Ectodermal cell (in vitro differentiated cells): Measurements from ENCODE around the gene ARID4B.
"Not testable (repeated sequence)": the region's sequence is repeated elsewhere in the genome, so short reads cannot be mapped to it uniquely, and the experiment has no call there.

Source experiments
- H3K27ac ChIP-seq: 2 replicates; pipeline ENCODE4 v1.7.0; 2013; ENCODE audit warnings: mild to moderate bottlenecking, low read depth, low read length; ENCODE audit not compliant: insufficient read depth, poor library complexity, severe bottlenecking
- H3K27me3 ChIP-seq: 2 replicates; pipeline ENCODE4 v1.7.0; 2013; ENCODE audit warnings: mild to moderate bottlenecking, low read length; ENCODE audit not compliant: insufficient read depth, control insufficient read depth, poor library complexity, severe bottlenecking
- H3K36me3 ChIP-seq: one replicate; pipeline ENCODE4 v1.7.0; 2013; ENCODE audit warnings: low read length; ENCODE audit not compliant: control insufficient read depth, insufficient read depth
- H3K4me1 ChIP-seq: one replicate; pipeline ENCODE4 v1.7.0; 2013; ENCODE audit warnings: low read length; ENCODE audit not compliant: control insufficient read depth, insufficient read depth
- H3K4me3 ChIP-seq: 2 replicates; pipeline ENCODE4 v1.7.0; 2013; ENCODE audit warnings: low read depth, low read length, control low read depth; ENCODE audit not compliant: insufficient read depth
- H3K9me3 ChIP-seq: 2 replicates; pipeline ENCODE4 v1.7.0; 2013; ENCODE audit warnings: mild to moderate bottlenecking, low read length, moderate library complexity; ENCODE audit not compliant: control insufficient read depth
- WGBS, 2 experiments: methylation state at CpG; one replicate each; pipeline ENCODE4 v1.1.7; 2013; ENCODE audit warnings: missing lambda C conversion rate in 2 of 2; 5-methylcytosine and 5-hydroxymethylcytosine counted together

Gene ARID4B

GRCh38 chr1:235275836-235276235 is 52.1 kb downstream of the ARID4B start:
- no peaks in the 10 kb centered on the region for H3K9me3 ChIP-seq
- WGBS, 2 experiments: 91 to 95% methylated on average over 5 to 6 of the region's 6 CpGs
- no peak overlapping the region for H3K4me3 ChIP-seq
- H3K36me3 ChIP-seq: no peaks in the 10 kb centered on the region
- no peak overlapping the region for H3K27ac ChIP-seq
- no peaks in the 10 kb centered on the region for H3K27me3 ChIP-seq
- peaks cover 5% of the 10 kb centered on the region for H3K4me1 ChIP-seq

GRCh38 chr1:235275223-235275622 is 52.8 kb downstream of the ARID4B start:
- WGBS, 2 experiments: 90 to 94% methylated on average over 3 of the region's 3 CpGs

GRCh38 chr1:235272851-235273250 is 55.1 kb downstream of the ARID4B start:
- H3K9me3 ChIP-seq: no peaks in the 10 kb centered on the region
- WGBS, 2 experiments: 90 to 95% methylated on average over 4 of the region's 4 CpGs
- H3K27me3 ChIP-seq: no peaks in the 10 kb centered on the region
- no peak overlapping the region for H3K4me3 ChIP-seq
- H3K4me1 ChIP-seq: no peaks in the 10 kb centered on the region
- no peaks in the 10 kb centered on the region for H3K36me3 ChIP-seq
- H3K27ac ChIP-seq: no peak overlapping the region

More at GRCh38 chr1:235275223-235275622, 52.8 kb downstream of the ARID4B start:
- no peaks in the 10 kb centered on the region for H3K36me3 ChIP-seq
- no peak overlapping the region for H3K4me3 ChIP-seq
- H3K4me1 ChIP-seq: peaks cover 5% of the 10 kb centered on the region
- no peak overlapping the region for H3K27ac ChIP-seq
- H3K27me3 ChIP-seq: no peaks in the 10 kb centered on the region
- H3K9me3 ChIP-seq: no peaks in the 10 kb centered on the region

- no peaks in the 10 kb centered on the region for H3K36me3 ChIP-seq
- no peak overlapping the region for H3K27ac ChIP-seq
- H3K4me3 ChIP-seq: no peak overlapping the region
- H3K4me1 ChIP-seq: no peaks in the 10 kb centered on the region
- no peaks in the 10 kb centered on the region for H3K9me3 ChIP-seq
- no peaks in the 10 kb centered on the region for H3K27me3 ChIP-seq
Observed at GRCh38 chr1:235270625-235271024, 57.4 kb downstream of the ARID4B start.

- not testable (repeated sequence) for H3K4me1 ChIP-seq, H3K4me3 ChIP-seq, H3K27ac ChIP-seq, H3K27me3 ChIP-seq, H3K36me3 ChIP-seq, H3K9me3 ChIP-seq
- WGBS, 2 experiments: 88 to 93% methylated on average over 17 to 18 of the region's 18 CpGs
Observed at GRCh38 chr1:235269990-235270389, 58.0 kb downstream of the ARID4B start.

DNA sequence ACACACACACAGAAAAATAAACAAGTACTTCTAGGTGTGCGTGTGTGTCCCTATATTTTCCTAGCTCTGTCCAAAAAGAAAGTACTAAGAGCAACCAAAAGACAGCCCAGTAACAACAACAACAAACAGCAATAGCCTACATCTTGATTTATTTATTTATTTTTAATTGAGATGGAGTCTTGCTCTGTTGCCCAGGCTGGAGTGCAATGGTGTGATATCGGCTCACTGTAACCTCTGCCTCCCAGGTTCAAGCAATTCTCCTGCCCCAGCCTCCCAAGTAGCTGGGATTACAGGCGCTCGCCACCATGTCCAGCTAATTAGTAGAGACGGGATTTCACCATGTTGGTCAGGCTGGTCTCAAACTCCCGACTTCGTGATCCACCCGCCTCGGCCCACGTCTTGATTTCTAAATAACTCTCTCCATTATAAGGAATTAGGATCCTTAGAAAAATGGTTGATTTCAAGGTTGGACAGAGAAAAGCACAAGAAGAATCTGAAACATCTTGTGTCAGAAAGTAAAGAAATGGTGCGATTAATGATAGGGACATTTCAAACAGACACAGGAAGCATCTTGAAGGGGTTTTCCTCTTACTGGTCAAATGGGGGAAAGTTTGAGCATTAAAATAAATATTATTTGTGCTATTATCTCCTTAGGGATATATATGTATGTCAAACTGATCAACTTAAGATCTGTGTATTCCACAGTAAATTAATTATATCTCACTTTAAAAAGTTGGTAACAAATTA is 59.4 kb downstream of the ARID4B start:
- Histone ChIP-seq H3K4me3 (no peak overlapping the region), H3K9me3 (no peaks in the 10 kb centered on the region)
- 97% methylated on average over 10 to 11 of the region's 11 CpGs for WGBS, 2 experiments

DNA sequence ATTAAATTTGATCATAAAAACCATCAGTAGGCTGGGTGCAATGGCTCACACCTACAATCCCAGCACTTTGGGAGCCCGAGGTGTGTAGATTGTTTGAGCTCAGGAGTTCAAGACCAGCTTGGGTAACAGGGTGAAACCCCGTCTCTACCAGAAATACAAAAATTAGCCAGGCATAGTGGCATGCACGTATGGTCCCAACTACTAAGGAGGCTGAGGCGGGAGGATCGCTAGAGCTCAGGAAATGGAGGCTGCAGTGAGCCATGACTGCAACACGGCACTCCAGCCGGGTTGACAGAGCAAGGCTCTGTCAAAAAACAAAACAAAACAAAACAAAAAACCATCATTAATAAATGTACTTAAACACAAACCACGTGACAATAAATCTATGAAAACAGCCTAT is 61.0 kb downstream of the ARID4B start:
- WGBS, 2 experiments: 90 to 95% methylated on average over 7 to 8 of the region's 8 CpGs

More for the DNA sequence above, 59.4 kb downstream of the ARID4B start:
- Histone ChIP-seq H3K36me3 (no peaks in the 10 kb centered on the region), H3K27me3 (no peaks in the 10 kb centered on the region), H3K27ac (no peak overlapping the region), H3K4me1 (no peaks in the 10 kb centered on the region)

DNA sequence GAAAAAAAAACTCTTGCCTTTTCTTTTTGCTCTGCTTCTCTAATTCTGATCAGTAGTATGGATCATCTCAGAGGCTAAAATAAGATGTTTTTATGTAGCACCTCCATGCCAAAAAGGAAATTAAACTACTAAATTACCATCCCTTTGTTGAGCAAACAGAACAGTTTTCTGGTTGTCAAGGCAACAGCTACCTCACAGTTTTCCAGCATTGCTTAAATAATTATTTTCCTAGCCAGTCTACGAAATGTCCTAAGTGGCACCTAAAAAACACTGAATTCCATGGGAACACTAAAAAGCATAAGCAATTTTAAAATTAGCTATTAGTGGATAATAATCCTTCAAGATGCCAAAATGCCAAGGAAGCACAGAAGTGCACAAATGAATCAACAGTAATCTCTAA is 61.7 kb downstream of the ARID4B start:
- no peak overlapping the region for H3K4me3 ChIP-seq
- 89 to 100% methylated on average over 1 of the region's 1 CpG for WGBS, 2 experiments
- no peaks in the 10 kb centered on the region for H3K4me1 ChIP-seq
- H3K27me3 ChIP-seq: no peaks in the 10 kb centered on the region
- H3K36me3 ChIP-seq: no peaks in the 10 kb centered on the region
- no peaks in the 10 kb centered on the region for H3K9me3 ChIP-seq
- no peak overlapping the region for H3K27ac ChIP-seq

More for the DNA sequence above, 61.0 kb downstream of the ARID4B start:
- Histone ChIP-seq H3K4me3 (no peak overlapping the region), H3K27me3 (no peaks in the 10 kb centered on the region), H3K36me3 (no peaks in the 10 kb centered on the region), H3K4me1 (no peaks in the 10 kb centered on the region), H3K9me3 (no peaks in the 10 kb centered on the region), H3K27ac (no peak overlapping the region)

GRCh38 chr1:235265900-235266299 is 62.1 kb downstream of the ARID4B start:
- Histone ChIP-seq H3K4me3 (no peak overlapping the region), H3K36me3 (no peaks in the 10 kb centered on the region), H3K9me3 (no peaks in the 10 kb centered on the region), H3K27me3 (no peaks in the 10 kb centered on the region), H3K4me1 (no peaks in the 10 kb centered on the region), H3K27ac (no peak overlapping the region)
- WGBS, 2 experiments: 96 to 100% methylated on average over 2 of the region's 3 CpGs

DNA sequence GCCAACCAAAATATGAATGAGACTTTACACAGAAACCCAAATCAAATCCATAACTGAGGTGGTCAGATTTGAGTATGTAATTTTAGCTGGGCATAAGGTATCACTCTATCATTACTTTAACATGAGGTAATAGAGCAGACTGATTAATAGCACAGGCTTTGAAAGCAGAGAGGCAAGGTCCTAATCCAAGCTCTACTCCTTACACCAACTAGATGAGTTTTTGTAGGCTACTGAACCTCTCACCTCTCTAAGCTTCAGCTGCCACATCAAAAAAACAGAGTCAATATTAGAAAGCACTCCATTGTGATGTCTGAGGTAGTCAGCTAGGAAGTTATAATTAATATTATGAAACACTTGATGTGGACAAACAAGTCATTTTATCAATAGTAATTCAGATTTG is 63.7 kb downstream of the ARID4B start:
- Histone ChIP-seq H3K27ac (no peak overlapping the region), H3K27me3 (no peaks in the 10 kb centered on the region), H3K36me3 (peaks cover 7% of the 10 kb centered on the region), H3K4me3 (no peak overlapping the region), H3K4me1 (no peaks in the 10 kb centered on the region), H3K9me3 (no peaks in the 10 kb centered on the region)

DNA sequence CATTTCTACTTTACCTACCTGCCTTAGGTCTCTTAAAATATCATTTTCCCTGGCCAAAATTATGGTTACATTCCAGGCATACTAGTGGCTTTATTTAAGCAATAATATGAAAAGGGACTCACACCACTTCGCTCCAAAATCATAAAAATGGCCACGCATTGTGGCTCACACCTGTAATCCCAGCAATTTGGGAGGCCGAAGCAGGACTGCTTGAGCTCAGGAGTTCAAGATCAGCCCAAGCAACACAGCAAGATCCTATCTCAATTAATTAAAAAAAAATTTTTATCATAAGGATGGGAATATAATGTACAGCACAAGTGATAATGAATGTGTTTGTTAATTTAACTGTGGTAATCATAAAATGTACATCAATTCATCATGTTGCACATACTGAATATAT is 65.4 kb downstream of the ARID4B start:
- Histone ChIP-seq H3K27ac (no peak overlapping the region), H3K4me3 (no peak overlapping the region), H3K36me3 (peaks cover 14% of the 10 kb centered on the region), H3K27me3 (no peaks in the 10 kb centered on the region), H3K9me3 (no peaks in the 10 kb centered on the region), H3K4me1 (no peaks in the 10 kb centered on the region)
- WGBS, 2 experiments: 96 to 100% methylated on average over 3 of the region's 3 CpGs
